K562 (cell line): Measurements from ENCODE around the gene L3HYPDH. TPM values are rescaled to one million over a fixed set of nuclear protein-coding genes. Genes with fewer than 3 reads are reported as not detected.

Source experiments
- ATAC-seq: fragments of 200-7000 bp; cut with Tn5 transposase; 3 replicates; pipeline ENCODE4 v1.9.1; 2020; ENCODE audit warnings: moderate library complexity
- BruUV-seq: library from RNA; stranded (reverse); fragments of 400-500 nt; replicated peaks from 2 replicates; lab custom pipeline; 2021; lab: Mats Ljungman, UMichigan
- CTCF ChIA-PET: fragments of 300-600 bp; formaldehyde crosslinking; extraction: SDS; loops from one replicate; lab custom pipeline; 2021; ENCODE audit warnings: low intra/inter-chr PET ratio; lab: Yijun Ruan, JAX
- POLR2A ChIA-PET: fragments of 300-600, 350-650 bp; sonication (Branson Sonifier 250); formaldehyde crosslinking; extraction: SDS; loops from one replicate; lab custom pipeline; 2021; ENCODE audit warnings: antibody characterized with exemption, inconsistent platforms; lab: Yijun Ruan, JAX
- DNase-seq, 4 experiments: peaks; one replicate each; pipeline versions ENCODE4 v3.0.0 to v3.0.0-alpha.2; 2011 to 2018; ENCODE audit warnings: low spot score in 3 of 4, mixed read lengths in 3 of 4; ENCODE audit errors: extremely low read depth in 1 of 4
- FAIRE-seq: peaks from 2 replicates; lab custom pipeline; 2011; peaks lifted over from hg19 to GRCh38; lab: Jason Lieb, UNC
- H2AFZ ChIP-seq: 2 replicates; pipeline ENCODE4 v1.6.0; 2011; ENCODE audit warnings: low read depth, low read length, control low read depth, inconsistent platforms
- H3K27ac ChIP-seq: fragments of 200-600 bp; 3 replicates; pipeline ENCODE4 v1.8.0; 2011; ENCODE audit warnings: low read depth, mild to moderate bottlenecking, control low read depth, inconsistent platforms, low read length, moderate library complexity, mixed read lengths; ENCODE audit errors: extremely low read depth
- H3K27me3 ChIP-seq, 2 experiments: fragments of 300-600 bp in 1 of 2; 2 replicates in 1 of 2; 3 replicates in 1 of 2; pipeline versions ENCODE4 v1.6.0 to v1.8.0; 2011; ENCODE audit warnings: inconsistent platforms in 2 of 2, low read length in 2 of 2, mild to moderate bottlenecking in 1 of 2, mixed read lengths in 1 of 2, moderate library complexity in 1 of 2; ENCODE audit not compliant: control insufficient read depth in 2 of 2, insufficient read depth in 2 of 2
- H3K36me3 ChIP-seq: fragments of 300-600 bp; 3 replicates; pipeline ENCODE4 v1.8.0; 2011; ENCODE audit warnings: mild to moderate bottlenecking, low read length, inconsistent platforms; ENCODE audit not compliant: control insufficient read depth, insufficient read depth
- H3K4me1 ChIP-seq, 2 experiments: fragments of 200-600 bp in 1 of 2; replicated peaks in 1 of 2; 2 replicates in 1 of 2; 3 replicates in 1 of 2; pipeline versions ENCODE4 v1.5.1 to v1.8.0; 2011; ENCODE audit warnings: inconsistent platforms in 2 of 2, low read length in 2 of 2, mild to moderate bottlenecking in 1 of 2, mixed read lengths in 1 of 2, moderate library complexity in 1 of 2; ENCODE audit not compliant: control insufficient read depth in 2 of 2, insufficient read depth in 2 of 2
- H3K4me2 ChIP-seq: 2 replicates; pipeline ENCODE4 v1.6.1; 2011; ENCODE audit warnings: low read length, control low read depth, inconsistent platforms, mixed read lengths; ENCODE audit not compliant: insufficient read depth
- H3K4me3 ChIP-seq: fragments of 200-600 bp; sonication (generic), shearing (Covaris generic); 2 replicates; pipeline ENCODE4 v1.5.1; 2016; ENCODE audit warnings: control low read depth, inconsistent platforms
- H3K79me2 ChIP-seq: fragments of 200-600 bp; 3 replicates; pipeline ENCODE4 v1.8.0; 2011; ENCODE audit warnings: low read length, inconsistent platforms; ENCODE audit not compliant: control insufficient read depth, insufficient read depth
- H3K9ac ChIP-seq, 2 experiments: 2 replicates each; pipeline versions ENCODE4 v1.6.0 to v1.6.1; 2011; ENCODE audit warnings: low read depth in 2 of 2, low read length in 2 of 2, control low read depth in 1 of 2, inconsistent platforms in 1 of 2, mild to moderate bottlenecking in 1 of 2, mixed read lengths in 1 of 2; ENCODE audit not compliant: insufficient read depth in 1 of 2
- H3K9me1 ChIP-seq: one replicate; pipeline ENCODE4 v1.6.0; 2011; ENCODE audit warnings: inconsistent platforms, mild to moderate bottlenecking, low read length, moderate library complexity; ENCODE audit not compliant: control insufficient read depth, insufficient read depth
- H3K9me3 ChIP-seq: replicated peaks from 2 replicates; pipeline ENCODE4 v1.5.1; 2011; ENCODE audit warnings: low read depth, low read length, inconsistent platforms; ENCODE audit not compliant: control insufficient read depth, insufficient read depth
- H4K20me1 ChIP-seq: replicated peaks from 2 replicates; pipeline ENCODE4 v1.6.1; 2011; ENCODE audit warnings: low read length, inconsistent platforms, mixed read lengths; ENCODE audit not compliant: control insufficient read depth, insufficient read depth
- CHCHD3 ChIP-seq: fragments of 250-450 bp; sonication (Bioruptor Pico); IDR thresholded peaks from 2 replicates; pipeline ENCODE4 v2.1.2; 2022; ENCODE audit warnings: mild to moderate bottlenecking
- ILF3 ChIP-seq: fragments of 450-650 bp; IDR thresholded peaks from 2 replicates; pipeline ENCODE4 v1.6.1; 2018; ENCODE audit warnings: antibody characterized with exemption, mild to moderate bottlenecking, moderate library complexity, borderline replicate concordance
- KLF1 ChIP-seq: fragments of 450-650 bp; IDR thresholded peaks from 2 replicates; pipeline ENCODE4 v1.6.1; 2016; ENCODE audit warnings: missing genetic modification characterization, missing compliant biosample characterization
- NCOA6 ChIP-seq: fragments of 450-650 bp; IDR thresholded peaks from 2 replicates; pipeline ENCODE4 v1.6.1; 2017; ENCODE audit warnings: mild to moderate bottlenecking
- RCOR1 ChIP-seq, 2 experiments: IDR thresholded peaks; 2 replicates each; pipeline ENCODE4 v1.6.1; 2012; ENCODE audit warnings: low read depth in 2 of 2, low read length in 2 of 2, borderline replicate concordance in 1 of 2, improper control_type of control experiment in 1 of 2
- RUNX1 ChIP-seq: sonication (generic); IDR thresholded peaks from 2 replicates; pipeline ENCODE4 v1.6.1; 2016; ENCODE audit warnings: antibody characterized with exemption, low read depth
- SPI1 ChIP-seq: IDR thresholded peaks from 2 replicates; pipeline ENCODE4 v1.6.1; 2011; ENCODE audit warnings: low read depth, low read length, control low read depth, borderline replicate concordance
- TBP ChIP-seq: optimal IDR thresholded peaks from 2 replicates; pipeline ENCODE3; 2011; ENCODE audit warnings: low read depth, low read length, improper control_type of control experiment
- ZBTB8A ChIP-seq: fragments of 450-650 bp; IDR thresholded peaks from 2 replicates; pipeline ENCODE4 v1.6.1; 2018; ENCODE audit warnings: mild to moderate bottlenecking, moderate library complexity; ENCODE audit not compliant: partially characterized antibody
- ZEB2 ChIP-seq: fragments of 450-650 bp; IDR thresholded peaks from 2 replicates; pipeline ENCODE4 v1.6.1; 2016
- ZNF316 ChIP-seq: fragments of 450-650 bp; IDR thresholded peaks from 2 replicates; pipeline ENCODE4 v1.6.1; 2016
- ZNF408 ChIP-seq: fragments of 250-450 bp; sonication (Bioruptor Pico); IDR thresholded peaks from 2 replicates; pipeline ENCODE4 v1.4.0; 2020; ENCODE audit warnings: low read depth, mild to moderate bottlenecking, moderate library complexity
- ZNF445 ChIP-seq: fragments of 250-450 bp; sonication (Bioruptor Pico); IDR thresholded peaks from 2 replicates; pipeline ENCODE4 v1.4.0; 2020; ENCODE audit warnings: low read depth, mild to moderate bottlenecking, moderate library complexity
- ZNF507 ChIP-seq: conservative IDR thresholded peaks from 2 replicates; pipeline ENCODE4 v1.6.1; 2017; ENCODE audit warnings: missing genetic modification characterization, missing compliant biosample characterization
- ZNF644 ChIP-seq: fragments of 200-800 bp; sonication (Bioruptor generic); IDR thresholded peaks from 2 replicates; pipeline ENCODE4 v1.6.1; 2016; ENCODE audit warnings: low read depth, missing genetic modification characterization, missing compliant biosample characterization
- WGBS: fragments of 100-300 bp; shearing (Covaris generic); methylation state at CpG from one replicate; pipeline ENCODE4 v1.1.6; 2016; ENCODE audit warnings: low coverage, mixed read lengths; ENCODE audit not compliant: insufficient coverage; ENCODE audit errors: missing lambda C conversion rate; 5-methylcytosine and 5-hydroxymethylcytosine counted together
- in situ Hi-C: fragments of 300-500 bp; cut with MboI; formaldehyde crosslinking; loops from 4 replicates; pipeline ENCODE4 v1.15.0; 2018; ENCODE audit warnings: inconsistent platforms, mixed read lengths
- intact Hi-C: fragments of 100-400 bp; cut with micrococcal nuclease; formaldehyde crosslinking; loops from 2 replicates; pipeline ENCODE4 v1.14.2; 2022
- polyA plus RNA-seq, 8 experiments: library from polyadenylated mRNA; depleted of rRNA in 4 of 8; stranded (reverse) in 5 of 8; unstranded in 3 of 8; fragments of >200 nt; fragmentation: Nextera tagmentation in 2 of 8; fragmentation: Illumina TruSeq in 1 of 8; extraction: Ambion mirVana in 2 of 8; extraction: Trizol in 1 of 8; gene quantifications; 2 replicates each; pipeline versions ENCODE4 v1.2.1 to v1.2.3, GENCODE V29; 2011 to 2014; ENCODE audit warnings: inconsistent platforms in 1 of 8, missing spikeins in 1 of 8
- total RNA-seq, 7 experiments: library from RNA; depleted of rRNA in 6 of 7; stranded (reverse); fragments of >200 nt in 6 of 7; fragmentation: Illumina TruSeq in 2 of 7; extraction: Trizol in 2 of 7; gene quantifications; 2 replicates each; pipeline versions ENCODE4 v1.2.1 to v1.2.3, GENCODE V29; 2011 to 2021; ENCODE audit warnings: low replicate concordance in 1 of 7
- TF ChIP-seq, protein P1 (sequence below): fragments of 450-650 bp; IDR thresholded peaks from 2 replicates; pipeline ENCODE4 v1.7.0; 2016; ENCODE audit warnings: borderline replicate concordance
- TF ChIP-seq, protein P2 (sequence below): IDR thresholded peaks from 2 replicates; pipeline ENCODE4 v1.6.1; 2012; ENCODE audit warnings: low read depth, low read length, improper control_type of control experiment, borderline replicate concordance
- TF ChIP-seq, protein P3 (sequence below): sonication (generic); formaldehyde crosslinking; IDR thresholded peaks from 2 replicates; pipeline ENCODE4 v1.8.0; 2022; ENCODE audit warnings: mild to moderate bottlenecking, missing genetic modification reagents
- TF ChIP-seq, protein P4 (sequence below): sonication (generic); formaldehyde crosslinking; IDR thresholded peaks from 2 replicates; pipeline ENCODE4 v1.8.0; 2022; ENCODE audit warnings: mild to moderate bottlenecking, missing genetic modification reagents

Gene L3HYPDH
- total and polyA plus RNA-seq, 9 of the 15 experiments (the other 6 are each of a cell fraction or from before 2014, with no cell fraction given) = 12.8 to 36.5 (median 19.3) TPM

DNA sequence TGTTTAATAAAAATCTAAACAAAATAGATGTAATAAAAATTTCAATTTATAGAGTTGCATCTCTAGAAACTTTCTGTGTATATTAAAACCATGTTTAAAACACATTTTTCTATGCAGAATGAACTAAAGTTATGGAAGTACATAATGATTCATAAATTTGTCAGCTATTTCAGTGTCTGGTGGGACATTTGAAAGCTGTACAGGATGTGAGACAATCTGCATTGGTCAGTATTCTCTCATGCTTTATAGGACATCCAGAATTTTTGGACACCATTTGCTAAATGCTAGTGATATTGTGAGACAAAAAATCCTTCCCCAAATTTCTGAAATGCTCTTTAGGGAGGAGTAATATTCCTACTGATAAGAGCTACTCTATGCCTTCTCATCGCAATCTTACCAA, 32.4 kb downstream of the L3HYPDH start:
- Histone ChIP-seq H4K20me1 (no peaks in the 10 kb centered on the region), H3K4me1 (peaks cover 0 to 2% of the 10 kb centered on the region in 2 experiments; a peak in 1 of 5 replicates), H3K4me2 (no peak overlapping the region), H3K4me3 (no peak overlapping the region), H3K27me3 (no peaks in the 10 kb centered on the region), H2AFZ (no peak overlapping the region), H3K9me1 (no peaks in the 10 kb centered on the region), H3K36me3 (peaks cover 6% of the 10 kb centered on the region; the same call in 2 of the 3 replicates), H3K27ac (no peak overlapping the region), H3K9me3 (no peaks in the 10 kb centered on the region), H3K9ac (no peak overlapping the region), H3K79me2 (no peaks in the 10 kb centered on the region)
- BruUV-seq = no TSS peak
- FAIRE-seq = no peak
- no peak for ATAC-seq
- intact Hi-C loops = no loop called here
- 60% methylated on average over 1 of the region's 1 CpG for WGBS
- ChIA-PET POLR2A (interaction anchor here (0.8 kb wide), 1 partner anchor 20 kb away, joined by 4 read pairs; no protein-coding TSS in a partner anchor), CTCF (no interaction called here)
- no peak for DNase-seq
- in situ Hi-C loops = no loop called here
- TF ChIP-seq ILF3 (no peak), ZBTB8A (no peak), ZNF408 (CRISPR knock-in tag) (no peak), ZNF316 (no peak), NCOA6 (no peak), ZEB2 (no peak), TBP (no peak), CHCHD3 (no peak), RUNX1 (no peak), ZNF507 (tag) (no peak), ZNF445 (CRISPR knock-in tag) (no peak), SPI1 (no peak), KLF1 (tag) (no peak), RCOR1 (IDR thresholded peaks at IDR 0.05; ENCODE audit: borderline replicate concordance in 1 of 2, low read depth in 2 of 2, low read length in 2 of 2) (no peak), ZNF644 (tag) (no peak)
- TF ChIP-seq, protein P1, sequence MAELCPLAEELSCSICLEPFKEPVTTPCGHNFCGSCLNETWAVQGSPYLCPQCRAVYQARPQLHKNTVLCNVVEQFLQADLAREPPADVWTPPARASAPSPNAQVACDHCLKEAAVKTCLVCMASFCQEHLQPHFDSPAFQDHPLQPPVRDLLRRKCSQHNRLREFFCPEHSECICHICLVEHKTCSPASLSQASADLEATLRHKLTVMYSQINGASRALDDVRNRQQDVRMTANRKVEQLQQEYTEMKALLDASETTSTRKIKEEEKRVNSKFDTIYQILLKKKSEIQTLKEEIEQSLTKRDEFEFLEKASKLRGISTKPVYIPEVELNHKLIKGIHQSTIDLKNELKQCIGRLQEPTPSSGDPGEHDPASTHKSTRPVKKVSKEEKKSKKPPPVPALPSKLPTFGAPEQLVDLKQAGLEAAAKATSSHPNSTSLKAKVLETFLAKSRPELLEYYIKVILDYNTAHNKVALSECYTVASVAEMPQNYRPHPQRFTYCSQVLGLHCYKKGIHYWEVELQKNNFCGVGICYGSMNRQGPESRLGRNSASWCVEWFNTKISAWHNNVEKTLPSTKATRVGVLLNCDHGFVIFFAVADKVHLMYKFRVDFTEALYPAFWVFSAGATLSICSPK = no peak
- TF ChIP-seq, protein P2, sequence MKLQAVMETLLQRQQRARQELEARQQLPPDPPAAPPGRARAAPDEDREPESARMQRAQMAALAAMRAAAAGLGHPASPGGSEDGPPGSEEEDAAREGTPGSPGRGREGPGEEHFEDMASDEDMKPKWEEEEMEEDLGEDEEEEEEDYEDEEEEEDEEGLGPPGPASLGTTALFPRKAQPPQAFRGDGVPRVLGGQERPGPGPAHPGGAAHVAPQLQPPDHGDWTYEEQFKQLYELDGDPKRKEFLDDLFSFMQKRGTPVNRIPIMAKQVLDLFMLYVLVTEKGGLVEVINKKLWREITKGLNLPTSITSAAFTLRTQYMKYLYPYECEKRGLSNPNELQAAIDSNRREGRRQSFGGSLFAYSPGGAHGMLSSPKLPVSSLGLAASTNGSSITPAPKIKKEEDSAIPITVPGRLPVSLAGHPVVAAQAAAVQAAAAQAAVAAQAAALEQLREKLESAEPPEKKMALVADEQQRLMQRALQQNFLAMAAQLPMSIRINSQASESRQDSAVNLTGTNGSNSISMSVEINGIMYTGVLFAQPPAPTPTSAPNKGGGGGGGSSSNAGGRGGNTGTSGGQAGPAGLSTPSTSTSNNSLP = no peak
- TF ChIP-seq, protein P3, sequence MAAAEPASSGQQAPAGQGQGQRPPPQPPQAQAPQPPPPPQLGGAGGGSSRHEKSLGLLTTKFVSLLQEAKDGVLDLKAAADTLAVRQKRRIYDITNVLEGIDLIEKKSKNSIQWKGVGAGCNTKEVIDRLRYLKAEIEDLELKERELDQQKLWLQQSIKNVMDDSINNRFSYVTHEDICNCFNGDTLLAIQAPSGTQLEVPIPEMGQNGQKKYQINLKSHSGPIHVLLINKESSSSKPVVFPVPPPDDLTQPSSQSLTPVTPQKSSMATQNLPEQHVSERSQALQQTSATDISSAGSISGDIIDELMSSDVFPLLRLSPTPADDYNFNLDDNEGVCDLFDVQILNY (CRISPR knock-in tag) = no peak
- TF ChIP-seq, protein P4, sequence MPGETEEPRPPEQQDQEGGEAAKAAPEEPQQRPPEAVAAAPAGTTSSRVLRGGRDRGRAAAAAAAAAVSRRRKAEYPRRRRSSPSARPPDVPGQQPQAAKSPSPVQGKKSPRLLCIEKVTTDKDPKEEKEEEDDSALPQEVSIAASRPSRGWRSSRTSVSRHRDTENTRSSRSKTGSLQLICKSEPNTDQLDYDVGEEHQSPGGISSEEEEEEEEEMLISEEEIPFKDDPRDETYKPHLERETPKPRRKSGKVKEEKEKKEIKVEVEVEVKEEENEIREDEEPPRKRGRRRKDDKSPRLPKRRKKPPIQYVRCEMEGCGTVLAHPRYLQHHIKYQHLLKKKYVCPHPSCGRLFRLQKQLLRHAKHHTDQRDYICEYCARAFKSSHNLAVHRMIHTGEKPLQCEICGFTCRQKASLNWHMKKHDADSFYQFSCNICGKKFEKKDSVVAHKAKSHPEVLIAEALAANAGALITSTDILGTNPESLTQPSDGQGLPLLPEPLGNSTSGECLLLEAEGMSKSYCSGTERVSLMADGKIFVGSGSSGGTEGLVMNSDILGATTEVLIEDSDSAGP (CRISPR knock-in tag) = no peak
